K562 (cell line): ENCODE results near the gene SGPP2. TPM values are rescaled to one million over a fixed set of nuclear protein-coding genes. Genes with fewer than 3 reads are reported as not detected.

Source experiments
- ATAC-seq: fragments of 200-7000 bp; cut with Tn5 transposase; 3 replicates; pipeline ENCODE4 v1.9.1; 2020; ENCODE audit warnings: moderate library complexity
- BruUV-seq: library from RNA; stranded (reverse); fragments of 400-500 nt; replicated peaks from 2 replicates; lab custom pipeline; 2021; lab: Mats Ljungman, UMichigan
- CTCF ChIA-PET: fragments of 300-600 bp; formaldehyde crosslinking; extraction: SDS; loops from one replicate; lab custom pipeline; 2021; ENCODE audit warnings: low intra/inter-chr PET ratio; lab: Yijun Ruan, JAX
- POLR2A ChIA-PET: fragments of 300-600, 350-650 bp; sonication (Branson Sonifier 250); formaldehyde crosslinking; extraction: SDS; loops from one replicate; lab custom pipeline; 2021; ENCODE audit warnings: antibody characterized with exemption, inconsistent platforms; lab: Yijun Ruan, JAX
- DNase-seq, 4 experiments: peaks; one replicate each; pipeline versions ENCODE4 v3.0.0 to v3.0.0-alpha.2; 2011 to 2018; ENCODE audit warnings: low spot score in 3 of 4, mixed read lengths in 3 of 4; ENCODE audit errors: extremely low read depth in 1 of 4
- FAIRE-seq: peaks from 2 replicates; lab custom pipeline; 2011; peaks lifted over from hg19 to GRCh38; lab: Jason Lieb, UNC
- H2AFZ ChIP-seq: 2 replicates; pipeline ENCODE4 v1.6.0; 2011; ENCODE audit warnings: low read depth, low read length, control low read depth, inconsistent platforms
- H3K27ac ChIP-seq: fragments of 200-600 bp; 3 replicates; pipeline ENCODE4 v1.8.0; 2011; ENCODE audit warnings: low read depth, mild to moderate bottlenecking, control low read depth, inconsistent platforms, low read length, moderate library complexity, mixed read lengths; ENCODE audit errors: extremely low read depth
- H3K27me3 ChIP-seq, 2 experiments: fragments of 300-600 bp in 1 of 2; 2 replicates in 1 of 2; 3 replicates in 1 of 2; pipeline versions ENCODE4 v1.6.0 to v1.8.0; 2011; ENCODE audit warnings: inconsistent platforms in 2 of 2, low read length in 2 of 2, mild to moderate bottlenecking in 1 of 2, mixed read lengths in 1 of 2, moderate library complexity in 1 of 2; ENCODE audit not compliant: control insufficient read depth in 2 of 2, insufficient read depth in 2 of 2
- H3K36me3 ChIP-seq: fragments of 300-600 bp; 3 replicates; pipeline ENCODE4 v1.8.0; 2011; ENCODE audit warnings: mild to moderate bottlenecking, low read length, inconsistent platforms; ENCODE audit not compliant: control insufficient read depth, insufficient read depth
- H3K4me1 ChIP-seq, 2 experiments: fragments of 200-600 bp in 1 of 2; replicated peaks in 1 of 2; 2 replicates in 1 of 2; 3 replicates in 1 of 2; pipeline versions ENCODE4 v1.5.1 to v1.8.0; 2011; ENCODE audit warnings: inconsistent platforms in 2 of 2, low read length in 2 of 2, mild to moderate bottlenecking in 1 of 2, mixed read lengths in 1 of 2, moderate library complexity in 1 of 2; ENCODE audit not compliant: control insufficient read depth in 2 of 2, insufficient read depth in 2 of 2
- H3K4me2 ChIP-seq: 2 replicates; pipeline ENCODE4 v1.6.1; 2011; ENCODE audit warnings: low read length, control low read depth, inconsistent platforms, mixed read lengths; ENCODE audit not compliant: insufficient read depth
- H3K4me3 ChIP-seq: fragments of 200-600 bp; sonication (generic), shearing (Covaris generic); 2 replicates; pipeline ENCODE4 v1.5.1; 2016; ENCODE audit warnings: control low read depth, inconsistent platforms
- H3K79me2 ChIP-seq: fragments of 200-600 bp; 3 replicates; pipeline ENCODE4 v1.8.0; 2011; ENCODE audit warnings: low read length, inconsistent platforms; ENCODE audit not compliant: control insufficient read depth, insufficient read depth
- H3K9ac ChIP-seq, 2 experiments: 2 replicates each; pipeline versions ENCODE4 v1.6.0 to v1.6.1; 2011; ENCODE audit warnings: low read depth in 2 of 2, low read length in 2 of 2, control low read depth in 1 of 2, inconsistent platforms in 1 of 2, mild to moderate bottlenecking in 1 of 2, mixed read lengths in 1 of 2; ENCODE audit not compliant: insufficient read depth in 1 of 2
- H3K9me1 ChIP-seq: one replicate; pipeline ENCODE4 v1.6.0; 2011; ENCODE audit warnings: inconsistent platforms, mild to moderate bottlenecking, low read length, moderate library complexity; ENCODE audit not compliant: control insufficient read depth, insufficient read depth
- H3K9me3 ChIP-seq: replicated peaks from 2 replicates; pipeline ENCODE4 v1.5.1; 2011; ENCODE audit warnings: low read depth, low read length, inconsistent platforms; ENCODE audit not compliant: control insufficient read depth, insufficient read depth
- H4K20me1 ChIP-seq: replicated peaks from 2 replicates; pipeline ENCODE4 v1.6.1; 2011; ENCODE audit warnings: low read length, inconsistent platforms, mixed read lengths; ENCODE audit not compliant: control insufficient read depth, insufficient read depth
- CBFA2T3 ChIP-seq: fragments of 450-650 bp; IDR thresholded peaks from 2 replicates; pipeline ENCODE4 v1.6.1; 2017
- CBX8 ChIP-seq: fragments of 200-600 bp; sonication (generic); IDR thresholded peaks from 2 replicates; pipeline ENCODE4 v1.6.1; 2012; ENCODE audit warnings: borderline replicate concordance, mixed run types, low read depth, mild to moderate bottlenecking, moderate library complexity, mixed read lengths, low read length, control low read depth, inconsistent platforms; ENCODE audit not compliant: poor library complexity, severe bottlenecking; ENCODE audit errors: extremely low read depth
- FIP1L1 ChIP-seq: fragments of 200-400 bp; formaldehyde crosslinking; IDR thresholded peaks from 2 replicates; pipeline ENCODE4 v1.6.1; 2018; ENCODE audit warnings: mild to moderate bottlenecking, low read depth, low read length; ENCODE audit not compliant: poor library complexity, severe bottlenecking
- FOXK2 ChIP-seq, 2 experiments: fragments of 450-650 bp; IDR thresholded peaks in 1 of 2; conservative IDR thresholded peaks in 1 of 2; 2 replicates each; pipeline ENCODE4 v1.6.1; 2016; ENCODE audit warnings: low read depth in 2 of 2, mild to moderate bottlenecking in 1 of 2
- FOXM1 ChIP-seq, 2 experiments: fragments of 450-650 bp in 1 of 2; sonication (generic) in 1 of 2; formaldehyde crosslinking in 1 of 2; IDR thresholded peaks; 2 replicates each; pipeline versions ENCODE4 v1.6.1 to v1.9.0; 2017 to 2022; ENCODE audit warnings: low read depth in 2 of 2, mild to moderate bottlenecking in 2 of 2, missing genetic modification reagents in 1 of 2, moderate library complexity in 1 of 2
- HEY1 ChIP-seq: fragments of 250-450 bp; sonication (Bioruptor Pico); IDR thresholded peaks from 2 replicates; pipeline ENCODE4 v1.5.0; 2020; ENCODE audit warnings: mild to moderate bottlenecking, moderate library complexity, borderline replicate concordance
- HNRNPH1 ChIP-seq: fragments of 200-400 bp; formaldehyde crosslinking; optimal IDR thresholded peaks from 2 replicates; pipeline ENCODE3; 2017; ENCODE audit warnings: low read depth, mild to moderate bottlenecking, low read length, moderate library complexity
- MECOM ChIP-seq: fragments of 250-450 bp; sonication (Bioruptor Pico); IDR thresholded peaks from 2 replicates; pipeline ENCODE4 v1.8.0; 2022; ENCODE audit warnings: inconsistent platforms
- NFATC3 ChIP-seq: fragments of 450-650 bp; IDR thresholded peaks from 2 replicates; pipeline ENCODE4 v1.6.1; 2017; ENCODE audit warnings: mild to moderate bottlenecking
- NR2C2 ChIP-seq, 2 experiments: fragments of 200-800 bp in 1 of 2; sonication (Bioruptor generic) in 1 of 2; sonication (generic) in 1 of 2; formaldehyde crosslinking in 1 of 2; IDR thresholded peaks; 2 replicates each; pipeline versions ENCODE4 v1.6.1 to v1.8.0; 2016 to 2022; ENCODE audit warnings: mild to moderate bottlenecking in 1 of 2, missing compliant biosample characterization in 1 of 2, missing genetic modification characterization in 1 of 2, missing genetic modification reagents in 1 of 2
- POU5F1 ChIP-seq: fragments of 150-350 bp; IDR thresholded peaks from 2 replicates; pipeline ENCODE4 v1.6.1; 2014; ENCODE audit warnings: borderline replicate concordance, low read length, low read depth, mild to moderate bottlenecking; ENCODE audit not compliant: partially characterized antibody
- PURB ChIP-seq: sonication (generic); formaldehyde crosslinking; IDR thresholded peaks from 2 replicates; pipeline ENCODE4 v1.9.0; 2021; ENCODE audit warnings: low read depth, mild to moderate bottlenecking, missing genetic modification reagents
- SMARCA4 ChIP-seq: fragments of 450-650 bp; IDR thresholded peaks from 2 replicates; pipeline ENCODE4 v1.6.1; 2016
- TAF7 ChIP-seq: fragments of 450-650 bp; IDR thresholded peaks from 2 replicates; pipeline ENCODE4 v1.6.1; 2016; ENCODE audit warnings: missing genetic modification characterization, missing compliant biosample characterization
- TCF3 ChIP-seq: sonication (generic); formaldehyde crosslinking; IDR thresholded peaks from 2 replicates; pipeline ENCODE4 v1.4.0; 2020; ENCODE audit warnings: mild to moderate bottlenecking, missing genetic modification reagents
- WGBS: fragments of 100-300 bp; shearing (Covaris generic); methylation state at CpG from one replicate; pipeline ENCODE4 v1.1.6; 2016; ENCODE audit warnings: low coverage, mixed read lengths; ENCODE audit not compliant: insufficient coverage; ENCODE audit errors: missing lambda C conversion rate; 5-methylcytosine and 5-hydroxymethylcytosine counted together
- in situ Hi-C: fragments of 300-500 bp; cut with MboI; formaldehyde crosslinking; loops from 4 replicates; pipeline ENCODE4 v1.15.0; 2018; ENCODE audit warnings: inconsistent platforms, mixed read lengths
- intact Hi-C: fragments of 100-400 bp; cut with micrococcal nuclease; formaldehyde crosslinking; loops from 2 replicates; pipeline ENCODE4 v1.14.2; 2022
- polyA plus RNA-seq, 8 experiments: library from polyadenylated mRNA; depleted of rRNA in 4 of 8; stranded (reverse) in 5 of 8; unstranded in 3 of 8; fragments of >200 nt; fragmentation: Nextera tagmentation in 2 of 8; fragmentation: Illumina TruSeq in 1 of 8; extraction: Ambion mirVana in 2 of 8; extraction: Trizol in 1 of 8; gene quantifications; 2 replicates each; pipeline versions ENCODE4 v1.2.1 to v1.2.3, GENCODE V29; 2011 to 2014; ENCODE audit warnings: inconsistent platforms in 1 of 8, missing spikeins in 1 of 8
- total RNA-seq, 7 experiments: library from RNA; depleted of rRNA in 6 of 7; stranded (reverse); fragments of >200 nt in 6 of 7; fragmentation: Illumina TruSeq in 2 of 7; extraction: Trizol in 2 of 7; gene quantifications; 2 replicates each; pipeline versions ENCODE4 v1.2.1 to v1.2.3, GENCODE V29; 2011 to 2021; ENCODE audit warnings: low replicate concordance in 1 of 7
- TF ChIP-seq, protein P1 (sequence below): fragments of 250-450 bp; sonication (Bioruptor Pico); IDR thresholded peaks from 2 replicates; pipeline ENCODE4 v1.9.0; 2021; ENCODE audit warnings: mild to moderate bottlenecking
- TF ChIP-seq, protein P2 (sequence below): sonication (generic); formaldehyde crosslinking; IDR thresholded peaks from 2 replicates; pipeline ENCODE4 v1.8.1; 2022; ENCODE audit warnings: missing genetic modification reagents

SGPP2 gene
- total and polyA plus RNA-seq, 9 of the 15 experiments (the other 6 are each of a cell fraction or from before 2014, with no cell fraction given): 0.01 to 0.04 TPM; not detected in 7

DNA sequence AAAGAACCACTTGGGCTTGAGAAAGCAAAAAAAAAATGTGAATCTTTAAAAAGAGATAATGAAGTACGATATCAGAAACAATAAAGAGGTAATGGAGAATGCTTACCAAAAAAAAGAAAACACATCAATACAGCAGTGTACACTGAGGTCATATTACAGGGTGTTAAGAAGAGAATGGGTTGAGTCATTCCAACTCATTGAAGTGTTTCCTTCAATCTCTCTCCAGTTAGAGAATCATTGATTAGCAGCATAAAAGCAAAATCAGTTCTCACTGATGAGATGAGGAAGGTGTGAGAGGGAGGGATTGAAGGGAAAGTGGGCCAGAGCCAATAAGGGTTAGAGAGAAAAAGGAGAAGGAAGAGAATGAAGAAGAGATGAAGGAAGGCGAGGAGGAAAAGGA lies 43.9 kb upstream of the SGPP2 start:
- in situ Hi-C loops (no loop called here), intact Hi-C loops (no loop called here)
- DNase-seq: no peak
- POLR2A ChIA-PET: no interaction called here
- Histone ChIP-seq H3K4me2 (no peak overlapping the region), H3K9me1 (no peaks in the 10 kb centered on the region), H3K27ac (no peak overlapping the region), H3K4me1 (no peaks in the 10 kb centered on the region), H4K20me1 (no peaks in the 10 kb centered on the region)
- ATAC-seq: no peak
- no TSS peak for BruUV-seq
- WGBS: 0% methylated on average over 1 of the region's 2 CpGs
- FAIRE-seq: no peak
- TF ChIP-seq FIP1L1: no peak
- no peak for TF ChIP-seq FOXK2 (conservative IDR thresholded peaks at IDR 0.05 in 1 of 2, IDR thresholded peaks at IDR 0.05 in 1 of 2; ENCODE audit: low read depth in 2 of 2)
- TF ChIP-seq SMARCA4: no peak
- TF ChIP-seq, protein P1, sequence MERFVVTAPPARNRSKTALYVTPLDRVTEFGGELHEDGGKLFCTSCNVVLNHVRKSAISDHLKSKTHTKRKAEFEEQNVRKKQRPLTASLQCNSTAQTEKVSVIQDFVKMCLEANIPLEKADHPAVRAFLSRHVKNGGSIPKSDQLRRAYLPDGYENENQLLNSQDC: no peak
- TF ChIP-seq TAF7 (tag): no peak
- no peak for TF ChIP-seq FOXM1 (IDR thresholded peaks at IDR 0.05; ENCODE audit: low read depth)
- TF ChIP-seq FOXM1 (CRISPR knock-in tag; IDR thresholded peaks at IDR 0.05; ENCODE audit: low read depth): no peak
- TF ChIP-seq TCF3 (CRISPR knock-in tag): no peak
- no peak for TF ChIP-seq HEY1
- TF ChIP-seq PURB (CRISPR knock-in tag): no peak
- TF ChIP-seq NFATC3: no peak
- TF ChIP-seq CBX8: no peak
- no peak for TF ChIP-seq POU5F1
- TF ChIP-seq, protein P2, sequence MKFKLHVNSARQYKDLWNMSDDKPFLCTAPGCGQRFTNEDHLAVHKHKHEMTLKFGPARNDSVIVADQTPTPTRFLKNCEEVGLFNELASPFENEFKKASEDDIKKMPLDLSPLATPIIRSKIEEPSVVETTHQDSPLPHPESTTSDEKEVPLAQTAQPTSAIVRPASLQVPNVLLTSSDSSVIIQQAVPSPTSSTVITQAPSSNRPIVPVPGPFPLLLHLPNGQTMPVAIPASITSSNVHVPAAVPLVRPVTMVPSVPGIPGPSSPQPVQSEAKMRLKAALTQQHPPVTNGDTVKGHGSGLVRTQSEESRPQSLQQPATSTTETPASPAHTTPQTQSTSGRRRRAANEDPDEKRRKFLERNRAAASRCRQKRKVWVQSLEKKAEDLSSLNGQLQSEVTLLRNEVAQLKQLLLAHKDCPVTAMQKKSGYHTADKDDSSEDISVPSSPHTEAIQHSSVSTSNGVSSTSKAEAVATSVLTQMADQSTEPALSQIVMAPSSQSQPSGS (CRISPR knock-in tag): no peak
- TF ChIP-seq HNRNPH1: no peak
- TF ChIP-seq CBFA2T3: no peak
- no peak for TF ChIP-seq MECOM (CRISPR knock-in tag)
- no peak for TF ChIP-seq NR2C2 (CRISPR knock-in tag; IDR thresholded peaks at IDR 0.05)
- TF ChIP-seq NR2C2 (tag; IDR thresholded peaks at IDR 0.05): no peak
- TF ChIP-seq, all 486 proteins: peak for 0
- H3K27me3 ChIP-seq: no peaks in the 10 kb centered on the region
- no peaks in the 10 kb centered on the region for H3K9me3 ChIP-seq
- no peaks in the 10 kb centered on the region for H3K36me3 ChIP-seq
- H2AFZ ChIP-seq: no peak overlapping the region
- CTCF ChIA-PET: no interaction called here
- H3K4me3 ChIP-seq: no peak overlapping the region
- H3K9ac ChIP-seq: no peak overlapping the region
- H3K79me2 ChIP-seq: no peaks in the 10 kb centered on the region
